Activated T-cell treated with anti-CD3 and anti-CD28 coated beads for 1 hour (primary cell): ENCODE results near the gene PINK1.

Experiments used
- DNase-seq: peaks from one replicate; pipeline ENCODE4 v3.0.0-alpha.2; 2020; ENCODE audit warnings: low read depth

Gene PINK1

DNA sequence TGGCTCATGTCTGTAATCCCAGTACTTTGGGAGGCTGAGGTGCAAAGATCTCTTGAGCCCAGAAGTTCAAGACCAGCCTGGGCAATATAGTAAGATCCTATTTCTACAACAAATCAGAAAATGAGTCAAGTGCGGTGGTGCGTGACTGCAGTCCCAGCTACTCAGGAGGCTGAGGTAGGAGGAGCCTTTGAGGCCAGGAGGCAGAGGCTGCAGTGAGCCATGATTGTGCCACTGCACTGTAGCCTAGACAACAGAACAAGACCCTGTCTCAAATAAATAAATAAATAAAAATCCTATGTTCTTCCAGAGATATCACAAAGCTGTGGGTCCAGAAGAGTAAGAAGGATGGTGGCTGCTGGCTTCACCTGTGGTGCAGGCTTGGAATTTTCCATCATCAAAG lies 22.3 kb upstream of the PINK1 start:
- no peak for DNase-seq

DNA sequence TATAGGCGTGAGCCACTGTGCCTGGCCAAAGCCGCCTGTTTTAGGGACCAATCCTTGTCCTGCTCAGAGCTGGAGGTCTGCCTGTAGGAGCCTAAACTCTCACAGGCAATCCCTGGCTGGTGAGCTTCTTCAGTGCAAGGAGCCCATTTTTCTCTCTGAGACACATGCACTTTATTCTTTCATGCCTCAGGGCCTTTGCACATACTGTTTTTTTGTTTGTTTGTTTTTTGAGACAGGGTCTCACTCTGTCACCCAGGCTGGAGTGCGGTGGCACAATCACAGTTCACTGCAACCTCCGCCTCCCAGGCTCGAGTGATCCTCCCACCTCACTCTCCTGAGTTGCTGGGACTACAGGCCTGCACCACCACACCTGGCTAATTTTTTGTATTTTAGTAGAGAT lies 21.6 kb upstream of the PINK1 start:
- no peak for DNase-seq

DNA sequence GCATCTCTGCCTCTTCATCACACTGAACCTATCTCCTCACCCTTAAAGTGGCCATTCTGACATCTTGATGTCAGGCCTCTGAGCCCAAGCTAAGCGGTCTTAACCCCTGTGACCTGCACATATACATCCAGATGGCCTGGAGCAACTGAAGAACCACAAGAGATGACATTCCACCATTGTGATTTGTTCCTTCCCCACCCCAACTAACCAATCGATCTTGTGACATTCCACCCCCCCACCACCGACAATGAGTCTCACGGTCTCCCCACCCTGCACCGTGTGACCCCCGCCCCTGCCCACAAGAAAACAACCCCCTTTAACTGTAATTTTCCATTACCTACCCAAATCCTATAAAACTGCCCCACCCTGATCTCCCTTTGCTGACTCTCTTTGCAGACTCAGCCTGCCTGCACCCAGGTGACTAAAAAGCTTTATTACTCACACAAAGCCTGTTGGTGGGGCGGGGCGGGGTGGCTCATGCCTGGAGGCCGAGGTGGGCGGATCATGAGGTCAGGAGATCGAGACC lies 21.0 kb upstream of the PINK1 start:
- DNase-seq, result no peak

- DNase-seq, result no peak
Observed at GRCh38 chr1:20614131-20614579, 19.1 kb upstream of the PINK1 start.

DNA sequence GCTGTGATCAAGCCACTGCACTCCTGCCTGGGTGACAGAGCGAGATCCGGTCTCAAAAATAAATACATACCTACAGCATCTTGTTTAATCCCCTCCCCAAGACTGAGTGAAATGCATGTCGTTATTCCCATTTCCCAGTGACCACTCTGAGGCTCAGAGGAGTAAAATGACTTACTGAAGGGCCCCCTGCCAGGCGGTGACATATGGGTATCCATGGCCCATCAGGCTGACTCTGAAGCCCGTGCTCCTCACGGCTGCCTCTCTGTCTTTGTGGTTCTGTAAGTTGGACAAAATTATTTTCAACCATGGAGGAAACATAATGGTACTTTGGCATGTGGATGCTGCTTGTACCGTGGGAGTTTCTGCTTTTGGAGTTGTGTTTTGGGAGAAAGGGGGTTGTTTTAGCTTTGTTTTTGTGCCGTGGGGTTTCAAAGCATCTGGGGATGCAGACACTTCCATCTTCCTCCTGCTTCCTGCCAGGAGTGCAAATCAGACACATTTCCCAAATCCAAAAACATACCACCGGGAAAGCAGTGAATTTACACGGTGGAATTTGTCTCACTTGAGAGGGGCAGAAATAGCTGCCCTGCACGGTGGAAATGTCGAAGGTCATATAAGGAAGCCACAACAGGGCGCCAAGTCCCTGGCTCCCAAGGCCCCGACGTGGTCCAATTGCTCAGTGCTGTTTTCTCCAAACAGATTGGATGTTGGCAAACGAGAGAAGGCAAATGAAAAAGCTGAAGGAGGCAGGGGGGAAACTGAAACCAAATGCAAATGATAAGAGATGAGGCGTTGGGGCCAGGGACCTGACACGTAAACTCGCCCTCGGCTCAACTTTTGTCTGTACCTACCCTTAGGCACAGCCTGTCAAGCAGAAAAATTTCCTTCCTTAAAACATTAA lies 17.1 kb upstream of the PINK1 start:
- no peak for DNase-seq

- no peak for DNase-seq
Observed at GRCh38 chr1:20616847-20617487, 16.3 kb upstream of the PINK1 start.

DNA sequence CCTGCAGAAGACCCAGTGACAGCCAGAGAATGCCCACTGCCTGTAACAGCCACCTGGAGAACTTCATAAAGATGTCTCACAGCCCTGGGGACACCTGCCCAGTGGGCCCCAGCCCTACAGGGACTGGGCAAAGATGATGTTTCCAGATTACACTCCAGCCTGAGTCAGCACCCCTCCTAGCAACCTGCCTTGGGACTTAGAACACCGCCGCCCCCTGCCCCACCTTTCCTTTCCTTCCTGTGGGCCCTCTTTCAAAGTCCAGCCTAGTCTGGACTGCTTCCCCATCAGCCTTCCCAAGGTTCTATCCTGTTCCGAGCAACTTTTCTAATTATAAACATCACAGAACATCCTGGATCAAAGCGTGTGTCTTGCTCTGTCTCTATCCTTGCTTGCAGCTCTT lies 14.7 kb upstream of the PINK1 start:
- DNase-seq, result no peak

- DNase-seq, result no peak
Observed at GRCh38 chr1:20619999-20620398, 13.3 kb upstream of the PINK1 start.

GRCh38 chr1:20621012-20621411 lies 12.2 kb upstream of the PINK1 start:
- DNase-seq, result no peak

GRCh38 chr1:20624709-20625108 lies 8.5 kb upstream of the PINK1 start:
- DNase-seq, result no peak

DNA sequence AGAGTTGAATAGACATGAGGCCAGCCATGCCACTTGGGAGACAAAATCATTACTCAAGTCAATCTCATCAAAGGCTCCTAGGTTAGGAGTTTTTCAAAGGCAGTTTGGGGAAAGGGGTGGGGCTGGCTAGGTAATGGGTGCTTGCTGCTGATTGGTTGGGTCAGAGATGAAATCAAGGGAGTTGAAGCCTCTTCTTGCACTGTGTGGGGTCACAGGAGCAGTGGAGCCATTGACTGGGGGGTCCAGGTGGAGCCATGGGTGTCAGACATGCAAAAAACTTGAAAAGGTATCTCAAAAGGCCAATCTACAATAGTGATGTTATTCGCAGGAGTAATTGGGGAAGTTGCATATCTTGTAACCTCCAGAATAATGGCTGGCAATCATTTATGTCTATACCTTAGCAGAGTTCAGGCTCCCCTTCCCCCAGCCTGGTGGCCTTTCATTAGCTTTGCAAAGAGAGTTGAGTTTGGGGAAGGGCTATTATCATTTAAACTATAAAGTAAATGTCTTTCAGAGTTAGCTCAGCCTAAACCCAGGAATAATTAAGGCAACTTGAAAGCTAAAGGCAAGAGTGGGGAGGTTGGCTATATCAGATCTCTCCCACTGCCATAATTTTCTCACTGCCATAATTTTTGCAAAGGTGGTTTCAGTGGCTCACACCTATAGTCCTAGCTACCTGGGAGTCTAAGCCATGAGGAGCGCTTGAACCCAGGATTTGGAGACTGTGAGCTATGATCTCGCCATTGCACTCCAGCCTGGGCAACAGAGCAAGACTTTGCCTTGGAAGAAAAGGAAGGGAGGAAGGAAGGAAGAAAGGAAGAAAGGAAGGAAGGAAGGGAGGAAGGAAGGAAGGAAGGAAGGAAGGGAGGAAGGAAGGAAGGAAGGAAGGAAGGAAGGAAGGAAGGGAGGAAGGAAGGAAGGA lies 7.8 kb upstream of the PINK1 start:
- DNase-seq, result no peak

DNA sequence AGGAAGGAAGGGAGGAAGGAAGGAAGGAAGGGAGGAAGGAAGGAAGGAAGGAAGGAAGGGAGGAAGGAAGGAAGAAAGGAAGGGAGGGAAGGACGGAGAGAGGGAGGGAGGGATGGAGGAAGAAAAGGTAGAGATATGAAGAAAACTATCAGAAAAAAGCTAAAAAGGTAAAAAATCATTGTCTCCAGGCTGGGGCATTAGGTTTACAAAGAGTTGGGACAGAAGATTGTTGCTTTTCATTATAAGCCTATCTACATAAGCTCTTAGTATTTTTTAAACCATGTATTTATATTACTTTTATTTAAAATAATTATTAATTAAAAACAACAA lies 7.2 kb upstream of the PINK1 start:
- DNase-seq, result no peak

- DNase-seq, result no peak
Observed at GRCh38 chr1:20626524-20626923, 6.7 kb upstream of the PINK1 start.

DNA sequence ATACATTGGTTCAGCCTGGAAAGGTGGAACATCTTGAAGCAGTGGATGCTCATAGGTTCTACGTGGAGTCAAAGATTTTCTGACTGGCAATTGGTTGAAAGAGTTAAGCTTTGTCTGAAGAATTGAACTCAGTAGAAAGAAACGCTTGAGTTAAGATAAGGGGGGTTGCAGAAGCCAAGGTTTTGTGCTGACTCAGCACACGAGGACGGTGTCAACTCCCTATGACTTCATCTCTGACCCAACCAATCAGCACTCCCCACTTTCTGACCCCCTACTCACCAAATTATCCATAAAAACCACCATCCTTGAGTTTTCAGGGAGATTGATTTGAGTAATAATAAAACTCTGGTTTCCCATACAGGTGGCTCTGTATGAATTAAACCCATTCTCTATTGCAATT lies 2.5 kb upstream of the PINK1 start:
- DNase-seq, result no peak

DNA sequence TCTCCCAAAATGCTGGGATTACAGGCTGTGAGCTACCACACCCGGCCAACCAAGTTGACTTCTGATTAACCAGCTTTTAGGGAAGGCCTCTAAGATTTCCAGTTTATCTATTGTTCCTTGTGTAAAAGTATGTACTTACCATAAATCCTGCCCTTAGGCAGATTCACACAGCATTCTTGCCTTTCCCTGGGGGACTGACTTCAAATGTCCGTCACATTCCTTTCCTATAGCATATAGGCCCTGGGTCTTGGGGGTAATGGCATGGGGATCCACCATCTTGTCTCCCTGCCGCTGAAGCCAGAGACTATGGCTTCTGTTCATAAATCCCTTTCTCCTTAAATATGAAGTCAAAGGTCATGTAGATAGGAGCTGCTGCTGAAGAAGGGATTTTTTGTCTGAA lies 872 bp upstream of the PINK1 start:
- DNase-seq, result no peak

- no peak for DNase-seq
Observed at GRCh38 chr1:20634065-20634593, 871 bp downstream of the PINK1 start.

- no peak for DNase-seq
Observed at GRCh38 chr1:20634594-20635084, 1.4 kb downstream of the PINK1 start.

GRCh38 chr1:20636785-20637347 lies 3.6 kb downstream of the PINK1 start:
- no peak for DNase-seq

- DNase-seq, result peak; percentile 34
Observed at GRCh38 chr1:20640183-20640597, 6.9 kb downstream of the PINK1 start.

DNA sequence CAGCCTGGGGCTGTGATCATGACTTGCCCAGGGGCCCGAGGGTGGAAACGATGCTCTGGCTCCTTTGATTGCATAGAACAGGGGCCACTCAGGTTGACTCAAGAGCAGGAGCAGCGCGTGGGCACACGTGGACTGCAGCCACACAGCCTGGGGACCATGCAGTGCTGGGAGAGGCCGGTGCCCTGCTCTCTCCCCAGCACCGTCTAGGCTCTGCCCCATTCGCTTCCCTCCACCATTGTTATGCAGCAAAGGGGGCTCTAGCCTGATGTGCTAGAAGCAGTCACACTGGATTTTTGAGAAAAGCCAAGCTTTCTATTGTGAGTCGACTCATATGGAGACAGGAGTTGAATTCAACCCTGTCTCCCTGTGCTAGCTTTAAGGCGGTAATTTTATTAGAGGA lies 8.7 kb downstream of the PINK1 start:
- DNase-seq, result no peak

DNA sequence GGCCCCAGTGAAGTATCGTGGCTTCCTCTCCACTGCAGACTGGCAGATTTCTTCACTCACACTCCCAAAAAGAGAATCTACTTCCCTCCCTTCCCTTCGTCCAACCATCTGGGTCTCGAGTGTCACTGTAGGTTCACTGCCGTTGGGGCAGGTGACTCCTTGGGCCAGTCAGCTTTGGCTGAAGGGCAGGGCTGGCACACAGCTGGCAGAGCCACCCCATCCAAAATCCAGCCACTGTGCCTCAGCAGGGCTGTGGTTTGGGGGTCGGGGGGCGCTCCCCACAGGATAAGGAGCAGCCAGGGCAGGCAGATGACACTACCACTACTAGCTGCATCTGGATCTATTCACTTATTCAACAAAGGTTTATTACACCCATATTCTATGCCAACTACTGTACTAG lies 9.8 kb downstream of the PINK1 start:
- no peak for DNase-seq

DNA sequence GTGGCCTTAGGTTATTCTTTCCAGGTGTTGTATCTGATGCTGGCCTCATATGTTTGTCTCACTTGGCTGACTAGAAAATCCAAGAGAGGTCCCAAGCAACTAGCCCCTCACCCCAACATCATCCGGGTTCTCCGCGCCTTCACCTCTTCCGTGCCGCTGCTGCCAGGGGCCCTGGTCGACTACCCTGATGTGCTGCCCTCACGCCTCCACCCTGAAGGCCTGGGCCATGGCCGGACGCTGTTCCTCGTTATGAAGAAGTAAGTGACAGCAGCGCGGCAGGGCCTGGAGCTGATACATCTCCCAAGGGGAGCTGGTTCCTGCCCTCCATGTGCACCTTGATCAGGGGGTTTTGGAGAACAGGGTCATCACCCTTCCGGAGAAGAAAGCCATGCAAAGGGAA lies 11.2 kb downstream of the PINK1 start:
- DNase-seq, result no peak
